SK-N-SH (cell line): ENCODE measurements around the gene NTNG1.

Experiments
- EP300 ChIP-seq, 2 experiments: IDR thresholded peaks; 2 replicates each; pipeline versions ENCODE4 v1.4.0 to v1.6.1; 2012; ENCODE audit warnings: borderline replicate concordance in 1 of 2, low read depth in 1 of 2, low read length in 1 of 2
- EZH2phosphoT487 ChIP-seq: fragments of 200-600 bp; sonication (generic); IDR thresholded peaks from 2 replicates; pipeline ENCODE4 v1.6.1; 2017; ENCODE audit warnings: low read depth, mixed run types, mild to moderate bottlenecking, antibody characterized with exemption, moderate library complexity, borderline replicate concordance
- FOXM1 ChIP-seq: IDR thresholded peaks from 2 replicates; pipeline ENCODE4 v1.4.0; 2012; ENCODE audit warnings: low read depth, mild to moderate bottlenecking
- JUND ChIP-seq: IDR thresholded peaks from 2 replicates; pipeline ENCODE4 v1.4.0; 2012
- POLR2AphosphoS5 ChIP-seq: IDR thresholded peaks from 2 replicates; pipeline ENCODE4 v1.6.1; 2012; ENCODE audit warnings: low read depth, low read length
- RAD21 ChIP-seq: IDR thresholded peaks from 2 replicates; pipeline ENCODE4 v1.6.1; 2012; ENCODE audit warnings: mild to moderate bottlenecking, low read length
- RFX5 ChIP-seq: IDR thresholded peaks from 2 replicates; pipeline ENCODE4 v1.6.1; 2012; ENCODE audit warnings: mild to moderate bottlenecking, improper control_type of control experiment, low read length
- RXRA ChIP-seq: IDR thresholded peaks from 2 replicates; pipeline ENCODE4 v1.4.0; 2012; ENCODE audit warnings: low read depth, mild to moderate bottlenecking, borderline replicate concordance
- SIN3A ChIP-seq: IDR thresholded peaks from 2 replicates; pipeline ENCODE4 v1.6.1; 2012; ENCODE audit warnings: low read depth, mild to moderate bottlenecking, low read length, moderate library complexity, borderline replicate concordance
- YY1 ChIP-seq: IDR thresholded peaks from 2 replicates; pipeline ENCODE4 v1.4.0; 2012; ENCODE audit warnings: low read depth, mild to moderate bottlenecking
- TF ChIP-seq, protein P1 (sequence below): fragments of 200-600 bp; sonication (generic); IDR thresholded peaks from 2 replicates; pipeline ENCODE4 v1.6.1; 2017; ENCODE audit warnings: antibody characterized with exemption, mild to moderate bottlenecking, moderate library complexity
- TF ChIP-seq, protein P2 (sequence below): IDR thresholded peaks from 2 replicates; pipeline ENCODE4 v1.6.1; 2012; ENCODE audit warnings: mild to moderate bottlenecking, low read depth, low read length, moderate library complexity
- TF ChIP-seq, protein P3 (sequence below): IDR thresholded peaks from 2 replicates; pipeline ENCODE4 v1.4.0; 2012; ENCODE audit warnings: low read depth

DNA sequence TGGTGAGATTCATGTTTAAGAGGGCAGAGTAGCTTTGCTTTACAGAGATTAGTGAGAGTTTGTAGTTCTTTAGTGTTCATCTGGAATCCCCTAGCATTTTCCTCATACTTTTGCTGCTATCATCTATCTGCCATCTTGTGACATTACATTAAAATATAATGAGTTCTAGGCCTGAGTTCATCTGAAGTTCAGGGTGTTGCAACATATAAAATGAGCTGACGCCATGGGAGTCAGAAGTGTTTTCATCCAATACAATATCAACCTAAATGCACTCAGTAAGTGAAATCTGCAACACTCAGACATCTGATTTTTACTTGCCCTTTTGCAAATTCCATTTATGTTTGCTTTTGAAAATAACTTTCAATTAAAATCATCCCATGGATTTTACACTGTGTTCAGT is 153.8 kb downstream of the NTNG1 start:
- TF ChIP-seq EZH2phosphoT487: no peak
- TF ChIP-seq RAD21: no peak
- TF ChIP-seq, protein P1, sequence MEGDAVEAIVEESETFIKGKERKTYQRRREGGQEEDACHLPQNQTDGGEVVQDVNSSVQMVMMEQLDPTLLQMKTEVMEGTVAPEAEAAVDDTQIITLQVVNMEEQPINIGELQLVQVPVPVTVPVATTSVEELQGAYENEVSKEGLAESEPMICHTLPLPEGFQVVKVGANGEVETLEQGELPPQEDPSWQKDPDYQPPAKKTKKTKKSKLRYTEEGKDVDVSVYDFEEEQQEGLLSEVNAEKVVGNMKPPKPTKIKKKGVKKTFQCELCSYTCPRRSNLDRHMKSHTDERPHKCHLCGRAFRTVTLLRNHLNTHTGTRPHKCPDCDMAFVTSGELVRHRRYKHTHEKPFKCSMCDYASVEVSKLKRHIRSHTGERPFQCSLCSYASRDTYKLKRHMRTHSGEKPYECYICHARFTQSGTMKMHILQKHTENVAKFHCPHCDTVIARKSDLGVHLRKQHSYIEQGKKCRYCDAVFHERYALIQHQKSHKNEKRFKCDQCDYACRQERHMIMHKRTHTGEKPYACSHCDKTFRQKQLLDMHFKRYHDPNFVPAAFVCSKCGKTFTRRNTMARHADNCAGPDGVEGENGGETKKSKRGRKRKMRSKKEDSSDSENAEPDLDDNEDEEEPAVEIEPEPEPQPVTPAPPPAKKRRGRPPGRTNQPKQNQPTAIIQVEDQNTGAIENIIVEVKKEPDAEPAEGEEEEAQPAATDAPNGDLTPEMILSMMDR: no peak
- TF ChIP-seq JUND: no peak
- TF ChIP-seq EP300 (IDR thresholded peaks at IDR 0.05; ENCODE audit: borderline replicate concordance in 1 of 2, low read depth in 1 of 2, low read length in 1 of 2): no peak
- TF ChIP-seq, protein P2, sequence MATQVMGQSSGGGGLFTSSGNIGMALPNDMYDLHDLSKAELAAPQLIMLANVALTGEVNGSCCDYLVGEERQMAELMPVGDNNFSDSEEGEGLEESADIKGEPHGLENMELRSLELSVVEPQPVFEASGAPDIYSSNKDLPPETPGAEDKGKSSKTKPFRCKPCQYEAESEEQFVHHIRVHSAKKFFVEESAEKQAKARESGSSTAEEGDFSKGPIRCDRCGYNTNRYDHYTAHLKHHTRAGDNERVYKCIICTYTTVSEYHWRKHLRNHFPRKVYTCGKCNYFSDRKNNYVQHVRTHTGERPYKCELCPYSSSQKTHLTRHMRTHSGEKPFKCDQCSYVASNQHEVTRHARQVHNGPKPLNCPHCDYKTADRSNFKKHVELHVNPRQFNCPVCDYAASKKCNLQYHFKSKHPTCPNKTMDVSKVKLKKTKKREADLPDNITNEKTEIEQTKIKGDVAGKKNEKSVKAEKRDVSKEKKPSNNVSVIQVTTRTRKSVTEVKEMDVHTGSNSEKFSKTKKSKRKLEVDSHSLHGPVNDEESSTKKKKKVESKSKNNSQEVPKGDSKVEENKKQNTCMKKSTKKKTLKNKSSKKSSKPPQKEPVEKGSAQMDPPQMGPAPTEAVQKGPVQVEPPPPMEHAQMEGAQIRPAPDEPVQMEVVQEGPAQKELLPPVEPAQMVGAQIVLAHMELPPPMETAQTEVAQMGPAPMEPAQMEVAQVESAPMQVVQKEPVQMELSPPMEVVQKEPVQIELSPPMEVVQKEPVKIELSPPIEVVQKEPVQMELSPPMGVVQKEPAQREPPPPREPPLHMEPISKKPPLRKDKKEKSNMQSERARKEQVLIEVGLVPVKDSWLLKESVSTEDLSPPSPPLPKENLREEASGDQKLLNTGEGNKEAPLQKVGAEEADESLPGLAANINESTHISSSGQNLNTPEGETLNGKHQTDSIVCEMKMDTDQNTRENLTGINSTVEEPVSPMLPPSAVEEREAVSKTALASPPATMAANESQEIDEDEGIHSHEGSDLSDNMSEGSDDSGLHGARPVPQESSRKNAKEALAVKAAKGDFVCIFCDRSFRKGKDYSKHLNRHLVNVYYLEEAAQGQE: no peak
- no peak for TF ChIP-seq RFX5
- no peak for TF ChIP-seq YY1
- TF ChIP-seq, protein P3, sequence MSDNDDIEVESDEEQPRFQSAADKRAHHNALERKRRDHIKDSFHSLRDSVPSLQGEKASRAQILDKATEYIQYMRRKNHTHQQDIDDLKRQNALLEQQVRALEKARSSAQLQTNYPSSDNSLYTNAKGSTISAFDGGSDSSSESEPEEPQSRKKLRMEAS: no peak
- TF ChIP-seq RXRA: no peak
- TF ChIP-seq POLR2AphosphoS5: no peak
- no peak for TF ChIP-seq SIN3A
- no peak for TF ChIP-seq FOXM1
